GM12878 (cell line): ENCODE measurements around the gene VRTN. TPM values are rescaled to one million over a fixed set of nuclear protein-coding genes. Genes with fewer than 3 reads are reported as not detected.

Experiments used
- ATAC-seq: fragments of 200-7000 bp; cut with Tn5 transposase; 3 replicates; pipeline ENCODE4 v1.9.1; 2020; ENCODE audit warnings: mild to moderate bottlenecking, moderate library complexity
- BruUV-seq: library from RNA; stranded (reverse); fragments of 400-500 nt; replicated peaks from 2 replicates; lab custom pipeline; 2021; lab: Mats Ljungman, UMichigan
- CTCF ChIA-PET: fragments of 300-600 bp; sonication (Branson Sonifier 250); formaldehyde crosslinking; extraction: SDS; loops from one replicate; lab custom pipeline; 2021; ENCODE audit warnings: inconsistent platforms; lab: Yijun Ruan, JAX
- POLR2A ChIA-PET: fragments of 350-600 bp; formaldehyde crosslinking; extraction: SDS; loops from one replicate; lab custom pipeline; 2021; ENCODE audit warnings: inconsistent platforms; lab: Charles Lee
- RAD21 ChIA-PET: fragments of 300-600 bp; sonication (Branson Sonifier 250); formaldehyde crosslinking; loops from one replicate; lab custom pipeline; 2023; ENCODE audit warnings: antibody characterized with exemption; ENCODE audit not compliant: unreplicated experiment; lab: Charles Lee
- SMC1A ChIA-PET: fragments of 300-600 bp; sonication (Branson Sonifier 250); formaldehyde crosslinking; loops from one replicate; lab custom pipeline; 2023; ENCODE audit not compliant: unreplicated experiment, uncharacterized antibody; lab: Charles Lee
- DNase-seq: peaks from one replicate; pipeline ENCODE4 v3.0.0-alpha.2; 2011; ENCODE audit warnings: low read depth, low spot score
- FAIRE-seq: peaks from 3 replicates; lab custom pipeline; 2011; peaks lifted over from hg19 to GRCh38; lab: Jason Lieb, UNC
- H2AFZ ChIP-seq: 2 replicates; pipeline ENCODE4 v1.6.0; 2011; ENCODE audit warnings: low read depth, low read length, control low read depth; ENCODE audit not compliant: control insufficient read depth
- H3K27ac ChIP-seq: 2 replicates; pipeline ENCODE4 v1.5.1; 2011; ENCODE audit warnings: control low read depth; ENCODE audit not compliant: control insufficient read depth, insufficient read depth
- H3K27me3 ChIP-seq, 2 experiments: replicated peaks in 1 of 2; 2 replicates each; pipeline versions ENCODE4 v1.6.0 to v1.6.1; 2011; ENCODE audit warnings: low read length in 1 of 2; ENCODE audit not compliant: control insufficient read depth in 2 of 2, insufficient read depth in 2 of 2
- H3K36me3 ChIP-seq, 2 experiments: 2 replicates each; pipeline ENCODE4 v1.5.1; 2011; ENCODE audit warnings: low read length in 1 of 2; ENCODE audit not compliant: control insufficient read depth in 2 of 2, insufficient read depth in 2 of 2
- H3K4me1 ChIP-seq: 2 replicates; pipeline ENCODE4 v1.6.1; 2011; ENCODE audit warnings: mild to moderate bottlenecking, low read length, moderate library complexity, mixed read lengths; ENCODE audit not compliant: control insufficient read depth, insufficient read depth
- H3K4me2 ChIP-seq: 2 replicates; pipeline ENCODE4 v1.6.0; 2011; ENCODE audit warnings: control low read depth; ENCODE audit not compliant: control insufficient read depth, insufficient read depth
- H3K4me3 ChIP-seq: fragments of 200-600 bp; sonication (generic); 2 replicates; pipeline ENCODE4 v1.5.1; 2016
- H3K79me2 ChIP-seq: 2 replicates; pipeline ENCODE4 v1.6.0; 2011; ENCODE audit warnings: low read length; ENCODE audit not compliant: control insufficient read depth, insufficient read depth
- H3K9ac ChIP-seq: 2 replicates; pipeline ENCODE4 v1.8.0; 2011; ENCODE audit warnings: low read length, control low read depth, mixed read lengths; ENCODE audit not compliant: control insufficient read depth, insufficient read depth
- H3K9me3 ChIP-seq: replicated peaks from 3 replicates; pipeline ENCODE4 v1.5.1; 2011; ENCODE audit warnings: mild to moderate bottlenecking, low read length; ENCODE audit not compliant: control insufficient read depth, insufficient read depth
- H4K20me1 ChIP-seq: 2 replicates; pipeline ENCODE4 v1.6.0; 2011; ENCODE audit not compliant: control insufficient read depth, insufficient read depth
- BMI1 ChIP-seq: fragments of 450-650 bp; IDR thresholded peaks from 2 replicates; pipeline ENCODE4 v1.6.1; 2016; ENCODE audit warnings: mild to moderate bottlenecking, moderate library complexity, borderline replicate concordance
- CBX5 ChIP-seq: sonication (generic); IDR thresholded peaks from 2 replicates; pipeline ENCODE4 v1.6.1; 2016; ENCODE audit warnings: low read depth, moderate library complexity, mild to moderate bottlenecking, inconsistent platforms
- FOXM1 ChIP-seq: IDR thresholded peaks from 2 replicates; pipeline ENCODE4 v1.6.1; 2012; ENCODE audit warnings: low read depth, mild to moderate bottlenecking, inconsistent platforms, low read length, moderate library complexity
- PAX8 ChIP-seq: fragments of 450-650 bp; IDR thresholded peaks from 2 replicates; pipeline ENCODE4 v1.6.1; 2017; ENCODE audit warnings: mild to moderate bottlenecking, moderate library complexity
- RUNX3 ChIP-seq: IDR thresholded peaks from 2 replicates; pipeline ENCODE4 v1.6.1; 2012; ENCODE audit warnings: low read length, inconsistent platforms
- WGBS: methylation state at CpG from one replicate; pipeline ENCODE4 v1.1.6; 2016; ENCODE audit warnings: low lambda C conversion rate; ENCODE audit not compliant: insufficient replicate concordance, insufficient coverage; ENCODE audit errors: missing lambda C conversion rate; 5-methylcytosine and 5-hydroxymethylcytosine counted together
- in situ Hi-C: fragments of 300-500 bp; cut with MboI; formaldehyde crosslinking; loops from 9 replicates; pipeline ENCODE4 v1.14.3; 2018; ENCODE audit warnings: mixed read lengths
- intact Hi-C: fragments of 100-400 bp; cut with micrococcal nuclease; formaldehyde crosslinking; loops from one replicate; pipeline ENCODE4 v1.14.2; 2022; ENCODE audit not compliant: unreplicated experiment
- polyA plus RNA-seq, 11 experiments: library from polyadenylated mRNA; depleted of rRNA in 4 of 11; unstranded in 6 of 11; stranded (reverse) in 5 of 11; fragments of >200 nt; fragmentation: Nextera tagmentation in 4 of 11; fragmentation: Illumina TruSeq in 1 of 11; extraction: Ambion mirVana in 4 of 11; extraction: Trizol in 1 of 11; gene quantifications; 1 replicate in 1 of 11; 2 replicates in 10 of 11; pipeline versions ENCODE4 v1.2.1 to v1.2.3, GENCODE V29; 2011 to 2016; ENCODE audit warnings: inconsistent platforms in 2 of 11, missing spikeins in 2 of 11, low read depth in 1 of 11
- total RNA-seq, 4 experiments: library from RNA; depleted of rRNA in 3 of 4; stranded (reverse); fragments of >200 nt in 3 of 4; fragmentation: Illumina TruSeq in 1 of 4; extraction: Trizol in 1 of 4; gene quantifications; 2 replicates each; pipeline versions ENCODE4 v1.2.1 to v1.2.3, GENCODE V29; 2013 to 2021
- TF ChIP-seq, protein P1 (sequence below): fragments of 450-650 bp; IDR thresholded peaks from 2 replicates; pipeline ENCODE4 v1.6.1; 2017; ENCODE audit warnings: mild to moderate bottlenecking
- TF ChIP-seq, protein P2 (sequence below): fragments of 450-650 bp; formaldehyde crosslinking; IDR thresholded peaks from 2 replicates; pipeline ENCODE4 v1.5.0; 2022; ENCODE audit warnings: mild to moderate bottlenecking, missing genetic modification characterization
- TF ChIP-seq, protein P3 (sequence below): fragments of 450-650 bp; IDR thresholded peaks from 2 replicates; pipeline ENCODE4 v1.6.1; 2017; ENCODE audit warnings: borderline replicate concordance

VRTN gene
- total and polyA plus RNA-seq, 10 of the 15 experiments (the other 5 are each of a cell fraction or from before 2014, with no cell fraction given): 0.31 TPM; not detected in 9

DNA sequence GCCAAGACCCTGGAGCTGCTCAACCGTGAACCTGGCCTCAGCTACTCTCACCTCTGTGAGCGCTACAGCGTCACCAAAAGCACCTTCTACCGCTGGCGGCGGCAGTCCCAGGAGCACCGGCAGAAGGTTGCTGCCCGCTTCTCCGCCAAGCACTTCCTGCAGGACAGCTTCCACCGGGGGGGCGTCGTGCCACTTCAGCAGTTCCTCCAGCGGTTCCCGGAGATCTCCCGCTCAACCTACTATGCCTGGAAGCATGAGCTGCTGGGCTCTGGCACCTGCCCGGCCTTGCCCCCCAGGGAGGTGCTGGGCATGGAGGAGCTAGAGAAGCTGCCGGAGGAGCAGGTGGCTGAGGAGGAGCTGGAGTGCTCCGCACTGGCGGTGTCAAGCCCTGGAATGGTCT is 9.3 kb downstream of the VRTN start:
- ATAC-seq (no peak), FAIRE-seq (no peak)
- H3K9ac ChIP-seq: no peak overlapping the region
- no peaks in the 10 kb centered on the region for H3K36me3 ChIP-seq
- in situ Hi-C loops: no loop called here
- no peaks in the 10 kb centered on the region for H3K4me1 ChIP-seq
- BruUV-seq: no TSS peak
- RAD21 ChIA-PET: no interaction called here
- peaks cover 0 to 1% of the 10 kb centered on the region in 2 experiments; a peak in 1 of 4 replicates for H3K27me3 ChIP-seq
- no peaks in the 10 kb centered on the region for H4K20me1 ChIP-seq
- H3K27ac ChIP-seq: no peak overlapping the region
- H2AFZ ChIP-seq: no peak overlapping the region
- 70% methylated on average over 19 of the region's 19 CpGs for WGBS
- no peak overlapping the region for H3K4me2 ChIP-seq
- SMC1A ChIA-PET: no interaction called here
- no peaks in the 10 kb centered on the region for H3K79me2 ChIP-seq
- H3K4me3 ChIP-seq: no peak overlapping the region
- TF ChIP-seq FOXM1 (no peak), PAX8 (no peak), CBX5 (no peak), BMI1 (no peak), RUNX3 (no peak)
- TF ChIP-seq, protein P1, sequence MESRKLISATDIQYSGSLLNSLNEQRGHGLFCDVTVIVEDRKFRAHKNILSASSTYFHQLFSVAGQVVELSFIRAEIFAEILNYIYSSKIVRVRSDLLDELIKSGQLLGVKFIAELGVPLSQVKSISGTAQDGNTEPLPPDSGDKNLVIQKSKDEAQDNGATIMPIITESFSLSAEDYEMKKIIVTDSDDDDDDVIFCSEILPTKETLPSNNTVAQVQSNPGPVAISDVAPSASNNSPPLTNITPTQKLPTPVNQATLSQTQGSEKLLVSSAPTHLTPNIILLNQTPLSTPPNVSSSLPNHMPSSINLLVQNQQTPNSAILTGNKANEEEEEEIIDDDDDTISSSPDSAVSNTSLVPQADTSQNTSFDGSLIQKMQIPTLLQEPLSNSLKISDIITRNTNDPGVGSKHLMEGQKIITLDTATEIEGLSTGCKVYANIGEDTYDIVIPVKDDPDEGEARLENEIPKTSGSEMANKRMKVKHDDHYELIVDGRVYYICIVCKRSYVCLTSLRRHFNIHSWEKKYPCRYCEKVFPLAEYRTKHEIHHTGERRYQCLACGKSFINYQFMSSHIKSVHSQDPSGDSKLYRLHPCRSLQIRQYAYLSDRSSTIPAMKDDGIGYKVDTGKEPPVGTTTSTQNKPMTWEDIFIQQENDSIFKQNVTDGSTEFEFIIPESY: no peak
- TF ChIP-seq, protein P2, sequence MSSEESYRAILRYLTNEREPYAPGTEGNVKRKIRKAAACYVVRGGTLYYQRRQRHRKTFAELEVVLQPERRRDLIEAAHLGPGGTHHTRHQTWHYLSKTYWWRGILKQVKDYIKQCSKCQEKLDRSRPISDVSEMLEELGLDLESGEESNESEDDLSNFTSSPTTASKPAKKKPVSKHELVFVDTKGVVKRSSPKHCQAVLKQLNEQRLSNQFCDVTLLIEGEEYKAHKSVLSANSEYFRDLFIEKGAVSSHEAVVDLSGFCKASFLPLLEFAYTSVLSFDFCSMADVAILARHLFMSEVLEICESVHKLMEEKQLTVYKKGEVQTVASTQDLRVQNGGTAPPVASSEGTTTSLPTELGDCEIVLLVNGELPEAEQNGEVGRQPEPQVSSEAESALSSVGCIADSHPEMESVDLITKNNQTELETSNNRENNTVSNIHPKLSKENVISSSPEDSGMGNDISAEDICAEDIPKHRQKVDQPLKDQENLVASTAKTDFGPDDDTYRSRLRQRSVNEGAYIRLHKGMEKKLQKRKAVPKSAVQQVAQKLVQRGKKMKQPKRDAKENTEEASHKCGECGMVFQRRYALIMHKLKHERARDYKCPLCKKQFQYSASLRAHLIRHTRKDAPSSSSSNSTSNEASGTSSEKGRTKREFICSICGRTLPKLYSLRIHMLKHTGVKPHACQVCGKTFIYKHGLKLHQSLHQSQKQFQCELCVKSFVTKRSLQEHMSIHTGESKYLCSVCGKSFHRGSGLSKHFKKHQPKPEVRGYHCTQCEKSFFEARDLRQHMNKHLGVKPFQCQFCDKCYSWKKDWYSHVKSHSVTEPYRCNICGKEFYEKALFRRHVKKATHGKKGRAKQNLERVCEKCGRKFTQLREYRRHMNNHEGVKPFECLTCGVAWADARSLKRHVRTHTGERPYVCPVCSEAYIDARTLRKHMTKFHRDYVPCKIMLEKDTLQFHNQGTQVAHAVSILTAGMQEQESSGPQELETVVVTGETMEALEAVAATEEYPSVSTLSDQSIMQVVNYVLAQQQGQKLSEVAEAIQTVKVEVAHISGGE: no peak
- TF ChIP-seq, protein P3, sequence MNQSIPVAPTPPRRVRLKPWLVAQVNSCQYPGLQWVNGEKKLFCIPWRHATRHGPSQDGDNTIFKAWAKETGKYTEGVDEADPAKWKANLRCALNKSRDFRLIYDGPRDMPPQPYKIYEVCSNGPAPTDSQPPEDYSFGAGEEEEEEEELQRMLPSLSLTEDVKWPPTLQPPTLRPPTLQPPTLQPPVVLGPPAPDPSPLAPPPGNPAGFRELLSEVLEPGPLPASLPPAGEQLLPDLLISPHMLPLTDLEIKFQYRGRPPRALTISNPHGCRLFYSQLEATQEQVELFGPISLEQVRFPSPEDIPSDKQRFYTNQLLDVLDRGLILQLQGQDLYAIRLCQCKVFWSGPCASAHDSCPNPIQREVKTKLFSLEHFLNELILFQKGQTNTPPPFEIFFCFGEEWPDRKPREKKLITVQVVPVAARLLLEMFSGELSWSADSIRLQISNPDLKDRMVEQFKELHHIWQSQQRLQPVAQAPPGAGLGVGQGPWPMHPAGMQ: no peak
- TF ChIP-seq, all 136 proteins: peak for 0
- intact Hi-C loops: no loop called here
- no peaks in the 10 kb centered on the region for H3K9me3 ChIP-seq
- ChIA-PET CTCF (no interaction called here), POLR2A (no interaction called here)
- no peak for DNase-seq
